Testis (tissue), 2 donors: ENCODE data around the gene ADGRD1.

ENCODE experiments used
- POLR2A ChIP-seq: fragments of 450-650 bp; IDR thresholded peaks from one replicate; pipeline ENCODE4 v1.6.1; 2017; ENCODE audit warnings: antibody characterized with exemption, mild to moderate bottlenecking, moderate library complexity
- TF ChIP-seq, protein P1 (sequence below), 3 experiments: fragments of 450-650 bp in 2 of 3; fragments of 200-600 bp in 1 of 3; sonication (generic) in 1 of 3; IDR thresholded peaks; one replicate each; pipeline ENCODE4 v1.5.1; 2016 to 2019; ENCODE audit warnings: antibody characterized with exemption in 3 of 3, mild to moderate bottlenecking in 2 of 3, moderate library complexity in 1 of 3

- TF ChIP-seq POLR2A = no peak
- TF ChIP-seq, protein P1, sequence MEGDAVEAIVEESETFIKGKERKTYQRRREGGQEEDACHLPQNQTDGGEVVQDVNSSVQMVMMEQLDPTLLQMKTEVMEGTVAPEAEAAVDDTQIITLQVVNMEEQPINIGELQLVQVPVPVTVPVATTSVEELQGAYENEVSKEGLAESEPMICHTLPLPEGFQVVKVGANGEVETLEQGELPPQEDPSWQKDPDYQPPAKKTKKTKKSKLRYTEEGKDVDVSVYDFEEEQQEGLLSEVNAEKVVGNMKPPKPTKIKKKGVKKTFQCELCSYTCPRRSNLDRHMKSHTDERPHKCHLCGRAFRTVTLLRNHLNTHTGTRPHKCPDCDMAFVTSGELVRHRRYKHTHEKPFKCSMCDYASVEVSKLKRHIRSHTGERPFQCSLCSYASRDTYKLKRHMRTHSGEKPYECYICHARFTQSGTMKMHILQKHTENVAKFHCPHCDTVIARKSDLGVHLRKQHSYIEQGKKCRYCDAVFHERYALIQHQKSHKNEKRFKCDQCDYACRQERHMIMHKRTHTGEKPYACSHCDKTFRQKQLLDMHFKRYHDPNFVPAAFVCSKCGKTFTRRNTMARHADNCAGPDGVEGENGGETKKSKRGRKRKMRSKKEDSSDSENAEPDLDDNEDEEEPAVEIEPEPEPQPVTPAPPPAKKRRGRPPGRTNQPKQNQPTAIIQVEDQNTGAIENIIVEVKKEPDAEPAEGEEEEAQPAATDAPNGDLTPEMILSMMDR (IDR thresholded peaks at IDR 0.05) = no peak
Measured at GRCh38 chr12:131028587-131029338, 75.1 kb downstream of the ADGRD1 start.
